ENCODE data around the gene RNASEH1. TPM values are rescaled to one million over a fixed set of nuclear protein-coding genes. Genes with fewer than 3 reads are reported as not detected.

RNASEH1 gene, protein sequence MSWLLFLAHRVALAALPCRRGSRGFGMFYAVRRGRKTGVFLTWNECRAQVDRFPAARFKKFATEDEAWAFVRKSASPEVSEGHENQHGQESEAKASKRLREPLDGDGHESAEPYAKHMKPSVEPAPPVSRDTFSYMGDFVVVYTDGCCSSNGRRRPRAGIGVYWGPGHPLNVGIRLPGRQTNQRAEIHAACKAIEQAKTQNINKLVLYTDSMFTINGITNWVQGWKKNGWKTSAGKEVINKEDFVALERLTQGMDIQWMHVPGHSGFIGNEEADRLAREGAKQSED
- 18.6 TPM for total RNA-seq
- long read RNA-seq, transcript RNASEH1-201 (8 exons, 1,887 nt): major isoform, 29 of 38 reads
- long read RNA-seq, partial matches to known transcripts: 2 of 38 reads
- long read RNA-seq, other reads (novel, unspliced or antisense): 6 of 38 reads

DNA sequence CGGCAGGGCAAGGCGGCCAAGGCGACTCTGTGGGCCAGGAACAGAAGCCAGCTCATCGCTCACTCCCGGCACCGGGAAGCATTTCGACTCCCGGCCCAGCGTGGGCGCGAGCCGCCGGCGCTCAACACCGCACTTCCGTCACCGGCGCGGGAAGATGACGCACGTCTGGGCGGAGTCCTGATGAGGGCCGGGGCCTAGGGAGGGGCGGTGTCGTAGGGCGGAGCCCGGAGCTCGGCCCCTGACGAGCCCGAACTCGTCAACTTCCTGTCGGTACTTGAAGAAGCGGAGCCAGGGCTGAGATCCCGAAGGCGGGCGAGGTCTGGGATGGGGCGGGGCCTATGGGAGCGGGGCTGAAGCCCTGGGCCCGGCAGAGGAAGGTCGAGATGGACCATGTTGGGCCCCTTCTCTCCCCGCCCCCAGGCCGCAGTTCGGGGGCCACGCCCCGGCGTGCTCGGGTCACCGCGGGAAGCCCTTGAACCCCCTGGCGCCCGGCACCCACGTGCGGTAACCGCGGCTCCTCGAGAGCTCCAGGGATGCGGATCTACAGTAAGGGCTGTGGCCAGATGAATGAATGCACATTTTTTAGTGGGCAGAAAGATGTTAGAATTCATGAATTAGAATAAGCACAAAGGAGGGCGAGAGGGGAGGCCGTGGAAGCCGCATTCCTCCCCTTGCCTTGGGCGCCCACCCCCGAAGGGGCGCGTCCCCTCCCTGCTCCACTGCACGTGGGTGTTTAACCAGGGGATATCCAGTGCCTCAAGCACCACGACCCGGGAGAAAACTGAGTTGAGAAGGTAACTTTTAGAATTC is at the start of gene RNASEH1:
Gene RNASEH1 (minus strand): TSS at position 129 of the 810 bp plus-strand sequence. CDS start 73 bp downstream, at position 56.
- Histone ChIP-seq H3K36me3 (peaks cover 33% of the 10 kb centered on the region), H3K27ac (peak within 1 kb of the TSS; percentile 94), H3K4me1 (peaks cover 12% of the 10 kb centered on the region), H3K9me3 (no peaks in the 10 kb centered on the region), H3K27me3 (no peaks in the 10 kb centered on the region), H3K4me3 (peak within 1 kb of the TSS; percentile 96)
- intact Hi-C loops (cut with DNase I): no loop called here
- peak; percentile 99 for ATAC-seq
- TF ChIP-seq, protein P1, sequence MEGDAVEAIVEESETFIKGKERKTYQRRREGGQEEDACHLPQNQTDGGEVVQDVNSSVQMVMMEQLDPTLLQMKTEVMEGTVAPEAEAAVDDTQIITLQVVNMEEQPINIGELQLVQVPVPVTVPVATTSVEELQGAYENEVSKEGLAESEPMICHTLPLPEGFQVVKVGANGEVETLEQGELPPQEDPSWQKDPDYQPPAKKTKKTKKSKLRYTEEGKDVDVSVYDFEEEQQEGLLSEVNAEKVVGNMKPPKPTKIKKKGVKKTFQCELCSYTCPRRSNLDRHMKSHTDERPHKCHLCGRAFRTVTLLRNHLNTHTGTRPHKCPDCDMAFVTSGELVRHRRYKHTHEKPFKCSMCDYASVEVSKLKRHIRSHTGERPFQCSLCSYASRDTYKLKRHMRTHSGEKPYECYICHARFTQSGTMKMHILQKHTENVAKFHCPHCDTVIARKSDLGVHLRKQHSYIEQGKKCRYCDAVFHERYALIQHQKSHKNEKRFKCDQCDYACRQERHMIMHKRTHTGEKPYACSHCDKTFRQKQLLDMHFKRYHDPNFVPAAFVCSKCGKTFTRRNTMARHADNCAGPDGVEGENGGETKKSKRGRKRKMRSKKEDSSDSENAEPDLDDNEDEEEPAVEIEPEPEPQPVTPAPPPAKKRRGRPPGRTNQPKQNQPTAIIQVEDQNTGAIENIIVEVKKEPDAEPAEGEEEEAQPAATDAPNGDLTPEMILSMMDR (IDR thresholded peaks at IDR 0.05): no peak
- peak; percentile 99 for DNase-seq

GRCh38 chr2:3606370-3607201 is 48.5 kb upstream of the RNASEH1 start:
- Histone ChIP-seq H3K4me1 (no peaks in the 10 kb centered on the region), H3K9me3 (no peaks in the 10 kb centered on the region), H3K36me3 (no peaks in the 10 kb centered on the region), H3K4me3 (no peak overlapping the region), H3K27me3 (no peaks in the 10 kb centered on the region), H3K27ac (no peak overlapping the region)
- peak; percentile 66 for DNase-seq
- no peak for ATAC-seq
- TF ChIP-seq, protein P1 (IDR thresholded peaks at IDR 0.05): no peak
- intact Hi-C loops (cut with DNase I): no loop called here

- no peaks in the 10 kb centered on the region for H3K36me3 ChIP-seq
- ATAC-seq (no peak), DNase-seq (peak; percentile 44)
- intact Hi-C loops (cut with DNase I): no loop called here
- no peak overlapping the region for H3K4me3 ChIP-seq
- TF ChIP-seq, protein P1 (IDR thresholded peaks at IDR 0.05): no peak
- H3K27ac ChIP-seq: no peak overlapping the region
- no peaks in the 10 kb centered on the region for H3K9me3 ChIP-seq
- no peaks in the 10 kb centered on the region for H3K4me1 ChIP-seq
- no peaks in the 10 kb centered on the region for H3K27me3 ChIP-seq
Measured at GRCh38 chr2:3606028-3606369, 47.9 kb upstream of the RNASEH1 start.

- H3K27ac ChIP-seq: no peak overlapping the region
- H3K36me3 ChIP-seq: no peaks in the 10 kb centered on the region
- TF ChIP-seq, protein P1 (IDR thresholded peaks at IDR 0.05): no peak
- H3K27me3 ChIP-seq: no peaks in the 10 kb centered on the region
- ATAC-seq (no peak), DNase-seq (no peak)
- intact Hi-C loops (cut with DNase I): no loop called here
- no peaks in the 10 kb centered on the region for H3K4me1 ChIP-seq
- H3K9me3 ChIP-seq: no peaks in the 10 kb centered on the region
- no peak overlapping the region for H3K4me3 ChIP-seq
Measured at GRCh38 chr2:3604991-3605961, 47.1 kb upstream of the RNASEH1 start.
